ENCODE data around the gene RAP1GAP2.

RAP1GAP2 gene

DNA sequence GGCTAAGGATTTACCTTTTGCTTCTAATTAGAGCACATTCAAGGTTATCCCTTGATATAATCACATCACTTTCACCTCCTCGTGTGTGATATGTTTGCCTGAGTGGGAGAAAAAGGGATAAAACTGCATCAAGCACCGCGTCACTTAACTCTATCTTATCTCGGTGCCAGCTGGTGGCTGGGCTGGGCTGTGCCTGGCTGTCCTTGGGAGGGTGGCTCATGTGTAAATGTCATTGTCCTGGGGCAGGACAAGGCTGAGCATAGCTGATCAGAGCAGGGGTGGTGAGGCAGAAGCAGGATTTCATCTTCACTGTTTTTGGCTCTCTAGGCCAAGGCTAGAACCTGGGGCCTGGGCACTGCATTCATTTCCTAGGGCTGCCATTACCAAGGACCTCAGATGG lies 105.3 kb downstream of the RAP1GAP2 start:
- H3K27ac ChIP-seq = no peak overlapping the region
- TF ChIP-seq, protein P1, sequence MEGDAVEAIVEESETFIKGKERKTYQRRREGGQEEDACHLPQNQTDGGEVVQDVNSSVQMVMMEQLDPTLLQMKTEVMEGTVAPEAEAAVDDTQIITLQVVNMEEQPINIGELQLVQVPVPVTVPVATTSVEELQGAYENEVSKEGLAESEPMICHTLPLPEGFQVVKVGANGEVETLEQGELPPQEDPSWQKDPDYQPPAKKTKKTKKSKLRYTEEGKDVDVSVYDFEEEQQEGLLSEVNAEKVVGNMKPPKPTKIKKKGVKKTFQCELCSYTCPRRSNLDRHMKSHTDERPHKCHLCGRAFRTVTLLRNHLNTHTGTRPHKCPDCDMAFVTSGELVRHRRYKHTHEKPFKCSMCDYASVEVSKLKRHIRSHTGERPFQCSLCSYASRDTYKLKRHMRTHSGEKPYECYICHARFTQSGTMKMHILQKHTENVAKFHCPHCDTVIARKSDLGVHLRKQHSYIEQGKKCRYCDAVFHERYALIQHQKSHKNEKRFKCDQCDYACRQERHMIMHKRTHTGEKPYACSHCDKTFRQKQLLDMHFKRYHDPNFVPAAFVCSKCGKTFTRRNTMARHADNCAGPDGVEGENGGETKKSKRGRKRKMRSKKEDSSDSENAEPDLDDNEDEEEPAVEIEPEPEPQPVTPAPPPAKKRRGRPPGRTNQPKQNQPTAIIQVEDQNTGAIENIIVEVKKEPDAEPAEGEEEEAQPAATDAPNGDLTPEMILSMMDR (conservative IDR thresholded peaks at IDR 0.05) = no peak

DNA sequence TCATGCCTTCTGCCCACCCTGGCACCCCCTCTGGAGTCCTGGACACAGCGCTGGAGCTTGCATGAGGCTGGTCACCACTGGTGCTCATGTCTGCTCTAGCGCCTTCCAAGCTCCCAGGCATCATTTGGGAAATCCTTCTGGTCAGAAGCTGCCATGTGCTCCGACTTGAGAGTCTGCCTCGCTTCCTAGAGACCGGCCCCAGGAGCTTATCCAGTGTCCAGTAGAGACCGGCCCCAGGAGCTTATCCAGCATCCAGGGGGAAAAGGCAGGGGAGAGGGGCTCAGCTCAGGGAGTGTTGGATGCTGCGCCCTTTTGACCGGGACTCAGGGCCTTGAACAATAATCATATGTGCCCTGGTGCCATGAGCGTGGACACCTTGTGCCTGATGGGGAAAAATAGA lies 106.3 kb downstream of the RAP1GAP2 start:
- TF ChIP-seq, protein P1 (conservative IDR thresholded peaks at IDR 0.05) = no peak
- H3K27ac ChIP-seq = no peak overlapping the region

DNA sequence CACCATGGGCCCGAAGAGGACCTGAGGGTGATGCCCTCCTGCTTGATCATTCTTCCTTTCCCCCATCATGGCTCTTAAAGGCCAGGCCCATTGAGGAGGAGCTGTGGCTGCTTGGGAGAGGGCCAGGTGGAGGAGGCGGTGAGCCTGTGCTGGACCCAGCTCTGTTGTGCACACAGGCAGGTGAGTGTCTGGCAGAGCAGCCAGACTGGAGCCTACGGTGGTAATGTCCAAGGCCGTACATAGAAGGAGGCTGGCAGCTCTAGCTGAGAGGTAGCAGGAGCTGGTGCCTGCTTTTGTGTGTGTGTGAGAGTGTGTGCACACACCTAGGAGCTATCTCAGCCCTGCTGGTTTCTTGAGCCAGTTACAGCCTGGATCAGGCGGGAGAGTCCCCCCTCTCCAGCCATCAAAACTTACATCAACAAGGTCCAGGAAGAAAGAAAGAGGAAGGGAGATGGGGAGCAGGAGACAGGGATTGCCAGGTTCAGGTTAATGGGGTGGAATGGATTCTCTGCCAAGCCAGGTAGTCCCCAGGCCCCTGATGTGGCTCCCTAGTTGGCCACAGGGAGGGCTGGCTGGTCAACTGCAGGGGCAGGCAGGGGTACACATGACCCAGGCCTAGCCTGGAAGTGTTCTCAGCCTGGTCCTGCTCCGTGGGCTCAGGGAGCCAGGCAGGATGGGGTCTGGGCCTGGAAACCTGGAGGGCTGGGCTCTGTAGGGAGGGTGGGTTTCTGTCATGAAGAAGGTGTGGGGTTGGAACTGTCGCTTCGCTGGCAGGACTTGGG lies 107.1 kb downstream of the RAP1GAP2 start:
- TF ChIP-seq, protein P1 (conservative IDR thresholded peaks at IDR 0.05) = no peak
- H3K27ac ChIP-seq = peak overlapping the region; percentile 29

DNA sequence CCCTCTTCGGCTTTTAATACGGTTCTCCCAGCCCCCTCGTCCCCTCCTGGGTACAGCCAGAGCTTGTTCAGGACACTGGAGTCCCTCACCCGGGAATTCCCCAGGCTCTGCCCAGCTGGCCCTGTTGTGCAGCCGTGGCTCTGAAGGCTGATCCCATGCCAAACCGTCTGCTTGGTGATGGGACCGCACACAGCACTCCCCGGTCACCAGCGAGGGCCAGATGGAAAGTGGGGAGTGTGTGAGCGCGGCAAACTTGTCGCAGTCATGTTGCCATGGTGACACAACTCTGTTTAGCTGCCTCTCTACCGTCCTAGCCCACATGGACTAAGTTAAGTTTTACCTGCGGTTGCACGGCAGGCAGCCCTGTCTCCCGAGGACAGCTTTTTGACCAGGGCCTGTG lies 107.9 kb downstream of the RAP1GAP2 start:
- no peak overlapping the region; the same call in 1 of the 2 replicates for H3K27ac ChIP-seq
- TF ChIP-seq, protein P1 (conservative IDR thresholded peaks at IDR 0.05) = no peak

DNA sequence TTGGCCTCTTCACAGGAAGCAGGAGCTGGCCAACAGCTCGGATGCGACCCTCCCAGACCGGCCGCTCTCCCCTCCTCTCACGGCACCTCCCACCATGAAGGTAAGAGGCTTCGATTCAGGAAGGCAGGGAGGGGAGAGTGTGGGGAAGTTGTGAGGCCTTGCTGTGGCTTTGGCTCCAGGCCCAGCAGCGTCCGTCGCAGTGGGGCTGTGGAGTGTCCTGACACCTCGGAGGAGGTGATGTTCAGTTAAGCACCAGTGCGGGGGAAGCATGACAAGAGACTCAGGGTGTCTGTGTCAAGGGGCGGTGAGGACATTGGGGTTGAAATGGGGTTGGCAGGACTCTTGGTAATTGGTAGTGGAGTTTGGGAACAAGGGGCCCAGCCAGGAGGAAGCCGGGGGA lies 109.0 kb downstream of the RAP1GAP2 start:
- no peak overlapping the region for H3K27ac ChIP-seq
- TF ChIP-seq, protein P1 (conservative IDR thresholded peaks at IDR 0.05) = no peak

DNA sequence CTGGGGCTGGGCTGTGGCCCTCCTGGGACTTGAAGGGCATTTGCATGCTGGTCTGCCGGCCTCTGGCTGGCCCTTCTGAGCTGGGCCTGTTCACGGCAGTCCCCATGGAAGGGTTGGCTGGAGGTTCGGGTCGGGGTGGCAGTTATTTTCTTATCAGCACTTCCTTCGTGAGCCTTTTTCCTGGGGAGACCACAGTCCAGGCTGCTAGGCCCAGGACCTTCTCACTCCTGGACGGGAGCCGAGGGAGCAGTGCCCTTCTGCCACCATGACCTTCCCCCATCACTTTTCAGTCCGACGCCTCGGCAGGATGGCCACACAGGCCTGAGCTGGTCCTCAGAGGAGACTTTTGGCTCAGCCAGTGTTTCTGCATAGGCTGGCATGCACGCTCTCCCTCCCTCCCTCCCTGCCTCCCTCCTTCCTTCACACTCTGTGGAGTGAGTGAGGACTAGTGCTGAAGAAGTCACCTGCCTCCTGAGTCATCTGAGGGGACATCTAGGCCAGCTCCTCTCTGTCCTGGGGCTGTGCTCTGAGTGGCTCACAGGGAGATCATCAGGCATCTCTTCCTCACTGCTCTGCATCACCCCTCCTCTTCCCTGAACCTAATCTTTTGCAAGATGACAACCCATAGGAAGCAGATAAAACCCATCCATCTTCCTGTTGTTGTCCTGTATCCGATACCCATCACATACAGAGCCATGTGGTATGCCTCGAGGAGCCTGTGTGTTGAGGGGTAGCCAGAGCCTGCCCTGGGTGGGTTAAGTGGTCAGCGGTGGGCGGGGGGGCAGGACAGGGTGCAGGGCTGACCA lies 109.7 kb downstream of the RAP1GAP2 start:
- TF ChIP-seq, protein P1 (conservative IDR thresholded peaks at IDR 0.05) = no peak
- no peak overlapping the region for H3K27ac ChIP-seq

DNA sequence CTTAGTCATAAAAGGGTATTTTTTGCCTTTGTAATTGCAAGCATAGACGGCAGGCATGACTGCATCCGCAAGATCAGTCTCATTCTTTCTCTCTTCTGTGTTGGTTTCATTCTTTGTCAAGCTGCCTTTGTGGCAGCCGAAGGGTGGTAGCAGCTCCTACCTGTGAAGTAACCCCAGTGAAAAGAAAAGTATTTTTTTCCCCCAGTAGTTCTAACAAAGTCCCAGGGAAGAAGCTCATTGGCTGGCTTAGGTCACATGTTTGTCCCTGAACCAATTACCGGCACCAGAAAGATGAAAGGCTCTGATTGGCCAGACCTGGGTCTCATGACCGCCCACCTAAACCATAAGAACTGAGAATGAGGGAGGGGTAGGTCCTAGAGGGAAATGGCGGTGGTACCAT lies 110.7 kb downstream of the RAP1GAP2 start:
- TF ChIP-seq, protein P1 (conservative IDR thresholded peaks at IDR 0.05) = no peak

More for the DNA sequence above, 110.7 kb downstream of the RAP1GAP2 start:
- no peak overlapping the region for H3K27ac ChIP-seq

Measured in VCaP (cell line).